Naive thymus-derived CD8-positive, alpha-beta T cell (primary cell): ENCODE results near the gene ZSCAN2. TPM values are rescaled to one million over a fixed set of nuclear protein-coding genes. Genes with fewer than 3 reads are reported as not detected.

Source experiments
- ATAC-seq, 2 donors: fragments of 150-1000 bp; cut with Tn5 transposase in 1 of 2; sonication (Bioruptor Pico), chemical (Tn5 transposase) in 1 of 2; 1 replicate in 1 of 2; 2 replicates in 1 of 2; pipeline ENCODE4 v1.10.0; 2021; ENCODE audit warnings: mild to moderate bottlenecking in 2 of 2, moderate library complexity in 2 of 2
- POLR2A ChIA-PET: fragments of 350-600 bp; sonication (Branson Sonifier 250); formaldehyde crosslinking; loops from one replicate; lab custom pipeline; 2021; ENCODE audit warnings: antibody characterized with exemption; lab: Charles Lee
- DNase-seq, 10 donors: peaks; one replicate each; pipeline versions ENCODE4 v3.0.0 to v3.0.0-alpha.2; 2020 to 2022
- H3K27ac Mint-ChIP-seq, 10 donors: one replicate each; pipeline ENCODE4 v1.8.0; 2020 to 2022; ENCODE audit warnings: mild to moderate bottlenecking in 10 of 10, mixed read lengths in 10 of 10, moderate library complexity in 4 of 10, inconsistent platforms in 1 of 10
- H3K27me3 Mint-ChIP-seq, 5 donors: one replicate each; pipeline ENCODE4 v1.8.0; 2021 to 2022; ENCODE audit warnings: mixed read lengths in 5 of 5
- H3K36me3 Mint-ChIP-seq, 3 donors: one replicate each; pipeline ENCODE4 v1.8.0; 2020 to 2022; ENCODE audit warnings: mixed read lengths in 3 of 3, mild to moderate bottlenecking in 2 of 3, inconsistent platforms in 1 of 3
- H3K4me1 Mint-ChIP-seq, 4 donors: one replicate each; pipeline ENCODE4 v1.8.0; 2021 to 2022; ENCODE audit warnings: mixed read lengths in 4 of 4
- H3K4me3 Mint-ChIP-seq, 10 donors: one replicate each; pipeline ENCODE4 v1.8.0; 2020 to 2022; ENCODE audit warnings: mild to moderate bottlenecking in 10 of 10, mixed read lengths in 10 of 10, moderate library complexity in 6 of 10, inconsistent platforms in 1 of 10
- H3K9me3 Mint-ChIP-seq, 9 donors: one replicate each; pipeline ENCODE4 v1.8.0; 2020 to 2022; ENCODE audit warnings: mixed read lengths in 9 of 9, mild to moderate bottlenecking in 3 of 9, inconsistent platforms in 1 of 9, moderate library complexity in 1 of 9
- polyA plus RNA-seq, 3 donors: library from polyadenylated mRNA; unstranded; fragments of 300-500 nt; fragmentation: Illumina TruSeq; gene quantifications; one replicate each; pipeline ENCODE4 v1.2.3, GENCODE V29; 2021
- total RNA-seq, 8 experiments: library from RNA in 2 of 8; stranded (reverse) in 2 of 8; gene quantifications; one replicate each; pipeline ENCODE4 v1.2.3 and lab custom pipeline; 2021 to 2026

The ZSCAN2 gene
- total and polyA plus RNA-seq, 5 experiments from 2014 or later: 5.1 to 13.6 (median 10.1) TPM

GRCh38 chr15:84600331-84600686 lies 500 bp upstream of the ZSCAN2 start:
- ATAC-seq (peak; percentile 29 to 36), DNase-seq (peak in 6 of 10 donors; percentile 23 to 74 (median 47))
- H3K27me3 Mint-ChIP-seq: no peaks in the 10 kb centered on the region
- no peaks in the 10 kb centered on the region for H3K9me3 Mint-ChIP-seq
- POLR2A ChIA-PET: interaction anchor here (0.8 to 4.4 kb wide), 8 partner anchors 10 to 147 kb away, joined by 3 to 136 read pairs (median 6); partner anchors contain the start of genes NMB and WDR73
- peak overlapping the region; percentile 92 to 99 (median 98) for H3K4me3 Mint-ChIP-seq
- peaks cover 0 to 18% (median 0%) of the 10 kb centered on the region in 3 donors for H3K36me3 Mint-ChIP-seq
- peaks cover 25 to 71% (median 65%) of the 10 kb centered on the region in 4 donors for H3K4me1 Mint-ChIP-seq
- H3K27ac Mint-ChIP-seq: peak overlapping the region; percentile 84 to 97 (median 94)

DNA sequence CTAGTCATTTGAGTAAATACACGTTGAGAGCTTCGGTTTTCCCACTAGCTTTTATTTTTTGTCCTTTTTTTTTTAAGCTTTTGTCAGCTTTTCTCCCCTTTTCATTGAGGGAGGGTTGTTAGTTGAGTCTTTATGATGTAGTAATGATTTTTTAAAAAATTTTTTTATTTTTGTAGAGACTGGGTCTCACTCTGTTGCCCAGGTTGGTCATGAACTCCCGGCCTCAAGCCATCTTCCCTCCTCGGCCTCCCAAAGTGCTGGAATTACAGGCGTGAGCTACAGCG lies 688 bp downstream of the ZSCAN2 start:
- peak overlapping the region in 9 of 10 donors; percentile 53 to 94 (median 81) for H3K27ac Mint-ChIP-seq
- peaks cover 0 to 30% (median 0%) of the 10 kb centered on the region in 3 donors for H3K36me3 Mint-ChIP-seq
- H3K9me3 Mint-ChIP-seq: no peaks in the 10 kb centered on the region
- DNase-seq: no peak
- POLR2A ChIA-PET: interaction anchor here (0.9 to 4.4 kb wide), 9 partner anchors 12 to 380 kb away, joined by 3 to 136 read pairs (median 5); partner anchors contain the start of genes SEC11A and WDR73
- H3K4me1 Mint-ChIP-seq: peaks cover 34 to 83% (median 77%) of the 10 kb centered on the region in 4 donors
- H3K27me3 Mint-ChIP-seq: no peaks in the 10 kb centered on the region
- H3K4me3 Mint-ChIP-seq: peak overlapping the region; percentile 92 to 99 (median 98)
- ATAC-seq: no peak

- H3K9me3 Mint-ChIP-seq: no peaks in the 10 kb centered on the region
- peaks cover 37 to 83% (median 67%) of the 10 kb centered on the region in 4 donors for H3K4me1 Mint-ChIP-seq
- no peaks in the 10 kb centered on the region for H3K27me3 Mint-ChIP-seq
- POLR2A ChIA-PET: interaction anchor here (0.6 to 2.7 kb wide), 2 partner anchors 27 to 31 kb away, joined by 3 to 6 read pairs; no protein-coding TSS in a partner anchor
- DNase-seq (no peak), ATAC-seq (no peak)
- peak overlapping the region in 4 of 10 donors; percentile 3 to 59 (median 8) for H3K27ac Mint-ChIP-seq
- H3K36me3 Mint-ChIP-seq: peaks cover 0 to 51% (median 7%) of the 10 kb centered on the region in 3 donors
- peak overlapping the region in 9 of 10 donors; percentile 18 to 54 (median 46) for H3K4me3 Mint-ChIP-seq
Observed at GRCh38 chr15:84603630-84604379, 3.0 kb downstream of the ZSCAN2 start.

DNA sequence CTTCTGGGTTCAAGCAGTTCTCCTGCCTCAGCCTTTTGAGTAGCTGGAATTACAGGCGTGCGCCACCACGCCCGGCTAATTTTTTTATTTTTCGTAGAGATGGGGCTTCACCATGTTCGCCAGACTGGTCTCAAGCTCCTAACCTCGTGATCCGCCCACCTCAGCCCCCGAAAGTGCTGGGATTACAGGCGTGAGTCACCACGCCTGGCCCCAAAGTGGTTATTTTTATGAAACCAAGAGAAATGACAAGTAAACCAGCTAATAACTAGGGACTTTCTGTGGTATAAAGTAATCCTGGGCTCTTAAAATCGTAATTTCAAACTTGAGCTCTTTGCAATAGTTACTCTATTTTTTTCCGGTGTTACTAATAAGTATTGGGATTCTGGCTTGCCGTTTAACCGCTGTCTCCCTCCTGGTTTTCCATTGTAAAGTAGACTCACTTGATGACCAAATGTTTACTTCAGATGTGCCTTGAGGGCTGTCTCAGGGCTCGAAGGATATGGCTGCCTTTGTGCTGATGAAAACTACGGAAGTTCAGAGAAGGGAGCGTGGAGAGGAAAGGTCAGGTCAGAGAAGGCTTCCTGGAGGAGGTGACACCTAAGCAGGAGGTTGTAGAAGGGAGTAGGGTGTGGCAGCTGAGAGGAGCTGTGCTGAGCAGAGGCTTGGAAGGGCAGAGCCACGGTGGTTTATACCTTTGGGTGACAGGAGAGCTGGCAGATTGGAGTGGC lies 4.2 kb downstream of the ZSCAN2 start:
- peaks cover 0 to 58% (median 10%) of the 10 kb centered on the region in 3 donors for H3K36me3 Mint-ChIP-seq
- ATAC-seq (no peak), DNase-seq (no peak)
- peak overlapping the region; percentile 11 to 92 (median 78) for H3K27ac Mint-ChIP-seq
- peaks cover 41 to 72% (median 60%) of the 10 kb centered on the region in 4 donors for H3K4me1 Mint-ChIP-seq
- H3K27me3 Mint-ChIP-seq: no peaks in the 10 kb centered on the region
- H3K9me3 Mint-ChIP-seq: no peaks in the 10 kb centered on the region
- POLR2A ChIA-PET: interaction anchor here (0.5 to 2.7 kb wide), 6 partner anchors 11 to 347 kb away, joined by 3 to 6 read pairs (median 4); no protein-coding TSS in a partner anchor
- H3K4me3 Mint-ChIP-seq: peak overlapping the region in 9 of 10 donors; percentile 8 to 61 (median 35)

DNA sequence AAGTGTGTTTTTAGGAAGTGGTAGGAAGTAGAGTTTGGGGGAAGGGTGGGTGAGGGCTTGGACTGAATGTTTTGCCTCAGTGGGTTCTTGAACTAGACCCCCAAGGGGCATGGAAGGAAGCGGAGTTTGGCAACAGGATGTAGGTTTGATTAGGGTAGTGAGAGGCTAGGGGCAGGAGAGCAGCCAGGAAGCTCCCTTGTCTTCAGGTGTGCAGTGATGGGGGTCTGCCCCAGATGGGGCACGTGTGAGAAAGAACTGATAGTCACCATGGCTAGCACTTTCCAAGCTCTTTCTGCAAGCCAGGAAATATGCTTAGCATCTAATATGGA lies 4.7 kb downstream of the ZSCAN2 start:
- POLR2A ChIA-PET: interaction anchor here (0.6 to 2.7 kb wide), 4 partner anchors 11 to 32 kb away, joined by 3 to 6 read pairs (median 4); no protein-coding TSS in a partner anchor
- Mint-ChIP-seq H3K36me3 (peaks cover 0 to 58% (median 10%) of the 10 kb centered on the region in 3 donors), H3K9me3 (no peaks in the 10 kb centered on the region), H3K4me3 (peak overlapping the region in 8 of 10 donors; percentile 8 to 61 (median 43)), H3K4me1 (peaks cover 40 to 66% (median 59%) of the 10 kb centered on the region in 4 donors), H3K27me3 (no peaks in the 10 kb centered on the region), H3K27ac (peak overlapping the region in 9 of 10 donors; percentile 43 to 92 (median 81))
- ATAC-seq (no peak), DNase-seq (no peak)

GRCh38 chr15:84606653-84607120 lies 5.9 kb downstream of the ZSCAN2 start:
- H3K4me1 Mint-ChIP-seq: peaks cover 38 to 62% (median 52%) of the 10 kb centered on the region in 4 donors
- POLR2A ChIA-PET: interaction anchor here (0.5 to 1.5 kb wide), 3 partner anchors 19 to 25 kb away, joined by 3 to 5 read pairs (median 4); no protein-coding TSS in a partner anchor
- H3K9me3 Mint-ChIP-seq: no peaks in the 10 kb centered on the region
- ATAC-seq (no peak), DNase-seq (no peak)
- peak overlapping the region in 4 of 10 donors; percentile 27 to 78 (median 46) for H3K27ac Mint-ChIP-seq
- H3K4me3 Mint-ChIP-seq: no peak overlapping the region
- no peaks in the 10 kb centered on the region for H3K27me3 Mint-ChIP-seq
- H3K36me3 Mint-ChIP-seq: peaks cover 0 to 58% (median 11%) of the 10 kb centered on the region in 3 donors

DNA sequence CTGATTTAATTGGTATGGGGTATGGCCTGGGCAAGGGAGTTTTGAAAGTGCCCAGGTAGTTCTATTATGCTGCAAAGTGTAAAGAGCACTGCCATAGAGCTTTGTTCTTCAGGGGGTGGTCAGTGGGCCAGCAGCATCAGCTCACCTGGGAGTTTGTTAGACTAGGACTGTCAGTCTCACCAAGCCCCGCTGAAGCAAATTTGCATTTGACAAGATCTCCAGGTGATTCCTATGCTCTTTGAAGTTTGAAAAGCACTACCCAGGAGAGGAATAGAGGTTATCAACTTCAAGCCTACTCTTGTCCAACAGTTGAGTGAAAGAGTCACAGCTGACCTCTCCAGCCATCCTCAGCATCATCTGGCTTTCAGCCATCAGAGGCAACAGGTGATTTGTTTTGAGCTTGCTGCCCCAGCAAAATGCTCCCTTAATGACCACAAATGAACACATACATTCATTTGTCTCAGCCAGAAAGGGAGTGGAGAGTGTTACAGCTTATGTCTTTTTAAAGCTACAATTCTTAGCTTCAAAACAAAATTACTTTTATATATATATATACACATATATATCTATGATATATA lies 8.0 kb downstream of the ZSCAN2 start:
- ATAC-seq: no peak

DNA sequence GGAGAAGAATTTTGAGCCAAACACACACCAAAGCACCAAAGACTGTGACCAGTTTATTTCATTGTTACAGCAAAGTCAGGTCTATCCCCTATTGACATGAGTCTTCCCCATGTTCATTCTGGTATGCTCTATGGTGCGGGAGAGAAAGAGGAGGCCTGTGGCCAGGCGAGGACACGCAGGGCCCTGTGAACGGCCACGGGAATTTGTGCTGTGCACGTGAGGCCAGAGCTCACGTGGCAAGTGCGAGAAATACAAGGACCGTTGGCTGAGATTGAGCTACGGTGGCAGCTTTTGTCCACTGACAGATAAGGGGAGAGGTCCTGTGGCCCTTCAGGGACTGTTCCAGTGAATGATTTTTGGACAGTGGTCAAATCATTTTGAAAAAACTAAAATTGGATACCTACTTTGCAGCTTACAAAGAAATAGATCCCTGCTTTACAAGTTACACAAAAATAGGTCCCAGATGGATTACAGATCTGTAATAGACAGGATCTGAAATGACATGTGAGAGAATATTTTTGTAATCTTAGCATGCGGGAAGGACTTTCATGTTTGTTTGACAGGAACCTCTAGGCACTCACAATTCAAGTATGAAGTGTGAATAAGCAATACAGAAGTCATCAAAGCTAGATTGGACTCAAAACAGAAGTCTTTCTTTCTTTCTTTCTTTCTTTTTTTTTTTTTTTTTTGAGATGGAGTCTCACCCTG lies 9.2 kb downstream of the ZSCAN2 start:
- ATAC-seq: no peak
- peaks cover 0 to 56% (median 13%) of the 10 kb centered on the region in 3 donors for H3K36me3 Mint-ChIP-seq
- no peak overlapping the region for H3K4me3 Mint-ChIP-seq
- no peaks in the 10 kb centered on the region for H3K27me3 Mint-ChIP-seq
- H3K4me1 Mint-ChIP-seq: peaks cover 30 to 52% (median 37%) of the 10 kb centered on the region in 4 donors
- H3K27ac Mint-ChIP-seq: peak overlapping the region in 3 of 10 donors; percentile 10 to 84 (median 48)
- H3K9me3 Mint-ChIP-seq: no peaks in the 10 kb centered on the region
- no peak for DNase-seq
- POLR2A ChIA-PET: interaction anchor here (1.2 to 1.3 kb wide), 2 partner anchors 9 to 10 kb away, joined by 3 to 6 read pairs; partner anchors contain the start of gene ZSCAN2

More for the DNA sequence above, 8.0 kb downstream of the ZSCAN2 start:
- Mint-ChIP-seq H3K4me1 (peaks cover 36 to 63% (median 44%) of the 10 kb centered on the region in 4 donors), H3K27ac (peak overlapping the region in 2 of 10 donors; percentile 38 to 81), H3K4me3 (no peak overlapping the region), H3K36me3 (peaks cover 0 to 59% (median 13%) of the 10 kb centered on the region in 3 donors), H3K9me3 (no peaks in the 10 kb centered on the region), H3K27me3 (no peaks in the 10 kb centered on the region)
- DNase-seq: no peak
- POLR2A ChIA-PET: interaction anchor here (0.7 kb wide), 1 partner anchor 50 kb away, joined by 3 read pairs; no protein-coding TSS in a partner anchor

GRCh38 chr15:84611631-84612030 lies 10.8 kb downstream of the ZSCAN2 start:
- DNase-seq (no peak), ATAC-seq (no peak)
- no peaks in the 10 kb centered on the region for H3K9me3 Mint-ChIP-seq
- peak overlapping the region in 1 of 10 donors; percentile 15 for H3K27ac Mint-ChIP-seq
- POLR2A ChIA-PET: no interaction called here
- H3K4me3 Mint-ChIP-seq: no peak overlapping the region
- H3K4me1 Mint-ChIP-seq: peaks cover 22 to 48% (median 29%) of the 10 kb centered on the region in 4 donors
- H3K36me3 Mint-ChIP-seq: peaks cover 0 to 51% (median 13%) of the 10 kb centered on the region in 3 donors
- H3K27me3 Mint-ChIP-seq: no peaks in the 10 kb centered on the region

GRCh38 chr15:84616235-84616634 lies 15.4 kb downstream of the ZSCAN2 start:
- DNase-seq: no peak
- peaks cover 11 to 39% (median 19%) of the 10 kb centered on the region in 3 donors for H3K36me3 Mint-ChIP-seq
- H3K9me3 Mint-ChIP-seq: peaks cover 0 to 15% (median 13%) of the 10 kb centered on the region in 9 donors
- no peaks in the 10 kb centered on the region for H3K27me3 Mint-ChIP-seq
- peaks cover 10 to 26% (median 12%) of the 10 kb centered on the region in 4 donors for H3K4me1 Mint-ChIP-seq
- H3K27ac Mint-ChIP-seq: peak overlapping the region in 1 of 10 donors; percentile 39
- no peak for ATAC-seq
- H3K4me3 Mint-ChIP-seq: no peak overlapping the region
- POLR2A ChIA-PET: no interaction called here

GRCh38 chr15:84620626-84621025 lies 19.8 kb downstream of the ZSCAN2 start:
- H3K9me3 Mint-ChIP-seq: peaks cover 0 to 31% (median 14%) of the 10 kb centered on the region in 9 donors
- no peak overlapping the region for H3K27ac Mint-ChIP-seq
- no peak for DNase-seq
- no peak for ATAC-seq
- peaks cover 7 to 10% (median 8%) of the 10 kb centered on the region in 4 donors for H3K4me1 Mint-ChIP-seq
- peaks cover 25 to 47% (median 31%) of the 10 kb centered on the region in 3 donors for H3K36me3 Mint-ChIP-seq
- H3K27me3 Mint-ChIP-seq: no peaks in the 10 kb centered on the region
- POLR2A ChIA-PET: interaction anchor here (2.6 kb wide), 1 partner anchor 11 kb away, joined by 13 read pairs; no protein-coding TSS in a partner anchor
- H3K4me3 Mint-ChIP-seq: no peak overlapping the region
